Measurements from ENCODE around the gene ADORA3.
"Not testable (repeated sequence)": the region's sequence is repeated elsewhere in the genome, so short reads cannot be mapped to it uniquely, and the experiment has no call there.

Gene ADORA3

DNA sequence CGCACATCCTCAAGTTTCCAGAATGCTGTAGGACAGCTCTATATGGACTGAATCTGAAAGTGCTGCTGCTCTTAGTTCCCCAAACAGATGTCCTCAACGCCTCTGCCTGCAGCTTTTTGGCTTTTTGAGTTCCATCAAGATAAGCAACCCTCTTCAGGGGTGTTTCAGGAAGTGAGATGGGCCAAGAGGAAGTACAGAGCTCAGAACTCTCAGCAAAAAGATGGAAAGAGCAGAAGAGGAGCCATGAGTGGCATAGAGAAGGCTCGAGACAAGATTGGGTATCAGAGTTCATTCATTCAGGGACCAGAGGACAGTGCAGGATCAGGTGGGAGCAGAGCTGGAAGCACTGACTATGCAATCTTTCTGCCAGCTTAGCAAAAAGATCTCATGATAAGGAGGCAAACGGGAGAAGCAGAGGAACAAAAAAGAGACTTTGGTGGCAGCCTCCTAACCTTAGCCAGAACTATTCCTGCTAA is at the start of gene ADORA3, which contains the start of gene TMIGD3:
ADORA3 (minus strand) TSS at position 49 of the 476 bp plus-strand sequence. CDS start 279 bp downstream, outside the sequence.
TMIGD3 (minus strand) TSS at position 49 of the 476 bp plus-strand sequence. CDS start 279 bp downstream, outside the sequence.
- no peak for DNase-seq (ENCODE audit: low read depth in 2 of 2)

DNA sequence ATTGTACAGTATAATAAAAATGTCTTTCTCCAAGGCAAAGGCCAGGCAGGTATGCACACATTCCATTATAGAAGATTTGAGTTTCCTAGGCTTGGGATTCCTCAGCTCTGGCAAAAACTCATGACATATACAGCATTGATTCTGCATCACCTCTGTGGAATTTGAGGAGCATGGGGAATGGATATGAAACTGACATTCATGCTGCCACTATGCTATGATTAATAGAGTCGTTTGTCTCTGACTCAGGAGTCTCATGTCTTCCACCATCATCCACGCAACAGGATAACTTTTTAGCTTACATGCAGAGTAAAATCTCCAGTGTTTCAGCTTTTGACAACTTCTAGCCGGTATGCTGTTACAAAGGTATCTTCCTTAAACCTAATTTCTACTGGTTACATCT is 49.8 kb upstream of the ADORA3 start:
- DNase-seq (ENCODE audit: low read depth in 2 of 2) = no peak

DNA sequence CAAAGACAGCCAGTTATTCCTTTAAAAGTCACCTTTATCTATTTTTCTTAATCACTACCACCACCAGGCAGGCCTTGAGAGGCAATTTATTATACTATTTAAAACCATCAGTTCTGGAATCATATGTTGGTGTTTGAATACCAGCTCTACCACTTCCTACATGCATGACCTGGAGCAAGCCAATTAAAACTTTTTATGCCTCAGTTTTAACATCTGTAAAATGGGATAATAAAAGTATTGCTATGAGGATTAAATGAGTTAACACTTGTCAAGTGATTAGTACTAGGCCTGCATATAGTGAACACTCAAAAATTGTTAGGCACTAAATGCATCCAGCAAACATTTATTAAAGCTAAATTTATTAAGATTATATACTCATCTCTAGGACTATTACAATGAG is 49.2 kb upstream of the ADORA3 start:
- DNase-seq (ENCODE audit: low read depth in 2 of 2) = no peak

DNA sequence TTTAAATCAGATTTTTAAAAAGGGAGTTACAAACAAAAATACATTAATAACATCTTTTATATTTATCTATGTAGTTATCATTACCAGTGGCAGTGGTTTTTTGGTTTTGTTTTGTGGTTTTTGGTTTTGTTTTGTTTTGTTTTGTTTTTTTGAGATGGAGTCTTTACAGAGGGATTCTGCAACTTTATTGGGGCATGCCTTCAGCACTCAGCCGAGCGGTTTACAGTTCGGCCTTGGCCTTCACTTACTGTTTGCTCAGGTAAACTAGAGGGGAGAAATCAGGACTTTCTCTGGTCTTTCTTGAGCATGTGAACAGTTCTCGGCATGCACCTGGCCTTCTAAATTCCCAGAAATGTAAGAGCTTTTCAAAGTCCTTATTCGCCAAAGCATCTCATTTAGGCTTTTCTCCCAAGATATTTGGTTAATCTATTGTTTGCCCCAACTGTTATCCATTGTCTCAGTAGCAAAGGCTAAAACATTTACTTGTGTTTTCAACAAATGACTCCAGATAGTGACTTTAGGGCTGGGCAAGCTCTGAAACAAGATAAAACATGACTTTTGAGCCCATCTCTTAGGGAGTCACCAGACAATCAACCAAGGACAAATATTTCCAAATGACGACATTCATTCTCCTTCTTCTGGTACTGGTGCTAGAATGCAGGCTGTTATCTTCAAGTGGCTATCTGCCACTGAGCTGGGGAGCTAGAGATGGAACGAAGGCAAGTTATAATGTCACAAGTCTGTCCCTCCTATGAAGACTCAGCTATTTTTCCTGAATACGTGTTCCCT is 48.4 kb upstream of the ADORA3 start:
- no peak for DNase-seq (ENCODE audit: low read depth in 2 of 2)

DNA sequence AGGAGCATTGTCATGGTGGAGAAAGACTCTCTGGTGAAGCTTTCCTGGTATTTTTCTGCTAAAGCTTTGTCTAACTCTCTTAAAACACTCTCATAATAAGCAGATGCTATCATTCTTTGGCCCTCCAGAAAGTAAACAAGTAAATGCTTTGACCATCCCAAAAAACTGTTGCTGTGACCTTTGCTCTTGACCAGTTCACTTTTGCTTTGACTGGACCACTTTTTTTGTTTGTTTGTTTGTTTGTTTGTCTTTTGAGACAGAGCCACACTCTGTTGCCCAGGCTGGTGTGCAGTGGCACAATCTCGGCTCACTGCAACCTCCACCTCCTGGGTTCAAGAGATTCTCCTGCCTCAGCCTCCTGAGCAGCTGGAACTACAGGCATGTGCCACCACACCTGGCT is 44.4 kb upstream of the ADORA3 start:
- DNase-seq (ENCODE audit: low read depth in 2 of 2) = not testable (repeated sequence)

DNA sequence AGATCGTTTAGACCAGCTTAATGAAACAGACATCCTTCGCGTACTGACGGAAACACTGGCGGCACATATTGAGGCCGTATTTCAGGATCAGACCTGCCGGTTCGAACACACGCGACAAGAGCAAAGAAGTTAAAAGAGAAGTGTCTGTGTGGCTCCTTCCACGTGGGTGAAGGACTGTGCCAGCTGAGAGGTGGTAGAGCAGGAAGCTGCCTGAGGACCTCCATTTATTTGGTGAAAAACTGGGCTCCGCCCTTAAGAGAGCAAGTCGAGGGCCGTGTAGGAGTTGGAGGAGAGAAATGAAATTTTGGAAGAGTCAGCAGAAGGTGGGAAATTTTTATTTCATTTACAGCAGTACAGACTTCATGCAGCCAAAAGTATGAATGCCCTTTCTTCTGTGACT is 38.8 kb upstream of the ADORA3 start:
- DNase-seq (ENCODE audit: low read depth in 2 of 2) = no peak

DNA sequence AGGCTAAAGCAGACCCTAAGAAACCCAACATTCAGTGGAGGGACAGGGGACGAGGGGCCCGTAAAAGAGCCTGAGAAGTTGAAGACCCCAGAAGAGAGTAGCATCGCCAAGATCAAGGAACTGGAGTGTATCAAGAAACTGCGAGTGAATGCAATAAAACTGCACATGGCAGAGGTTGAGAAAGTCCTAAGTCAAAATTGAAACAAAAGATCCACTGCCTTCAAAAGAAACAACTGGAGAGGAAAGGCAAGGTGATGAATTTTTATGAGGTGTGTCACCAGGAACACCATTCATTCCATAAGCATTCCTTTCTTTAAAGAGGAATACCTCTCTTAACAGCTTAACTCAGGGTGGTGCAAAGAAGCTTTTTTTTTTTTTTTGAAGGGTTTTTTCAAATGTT is 38.3 kb upstream of the ADORA3 start:
- no peak for DNase-seq (ENCODE audit: low read depth in 2 of 2)

DNA sequence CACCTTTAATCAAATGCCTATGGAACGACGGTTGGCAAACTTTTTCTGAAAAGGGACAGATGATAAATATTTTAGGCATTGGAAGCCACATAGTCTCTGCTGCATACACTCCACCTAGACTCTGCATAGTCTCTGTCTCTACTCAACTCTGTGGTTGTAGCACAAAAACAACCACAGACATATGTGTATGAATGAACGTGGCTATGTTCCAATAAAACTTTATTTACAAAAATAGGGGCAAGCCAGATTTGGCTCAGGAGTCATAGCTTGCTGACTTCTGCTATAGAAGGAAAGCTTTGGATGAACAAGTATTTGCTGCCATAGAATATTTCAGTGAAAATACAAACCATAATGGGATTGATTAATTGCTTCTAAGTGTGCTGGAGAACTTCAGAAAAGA is 37.5 kb upstream of the ADORA3 start:
- no peak for DNase-seq (ENCODE audit: low read depth in 2 of 2)

DNA sequence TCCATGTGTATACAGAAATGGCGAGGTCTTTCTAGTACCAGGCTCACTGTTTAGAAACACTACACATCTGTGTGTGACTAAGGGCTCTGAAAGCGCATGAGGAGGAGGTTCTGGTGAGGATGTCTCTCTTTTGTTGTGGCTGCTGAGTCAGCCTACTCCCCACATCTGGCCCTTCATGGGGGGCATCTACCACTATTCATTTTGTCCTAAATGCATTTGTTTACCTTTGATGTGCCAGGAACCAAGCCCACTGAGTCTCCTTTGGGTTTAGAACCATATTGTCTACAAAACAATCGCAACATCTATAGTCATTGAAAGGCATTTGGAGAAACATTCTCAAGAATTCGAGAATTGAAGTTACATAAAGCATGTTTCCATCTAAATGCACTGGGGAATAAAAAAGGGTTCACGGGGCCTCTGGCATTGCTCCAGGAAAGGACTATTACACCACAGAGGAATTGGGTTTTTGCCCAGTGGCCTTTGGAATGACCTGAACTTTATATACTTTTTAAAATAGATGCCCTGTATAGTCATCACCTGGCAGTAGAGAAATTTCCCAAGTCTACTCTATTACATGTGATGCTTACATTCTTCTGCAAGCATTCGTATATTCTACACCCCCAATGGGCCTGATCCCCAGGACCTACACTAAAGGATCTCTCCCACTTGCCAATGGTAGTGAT is 35.1 kb upstream of the ADORA3 start:
- no peak for DNase-seq (ENCODE audit: low read depth in 2 of 2)

DNA sequence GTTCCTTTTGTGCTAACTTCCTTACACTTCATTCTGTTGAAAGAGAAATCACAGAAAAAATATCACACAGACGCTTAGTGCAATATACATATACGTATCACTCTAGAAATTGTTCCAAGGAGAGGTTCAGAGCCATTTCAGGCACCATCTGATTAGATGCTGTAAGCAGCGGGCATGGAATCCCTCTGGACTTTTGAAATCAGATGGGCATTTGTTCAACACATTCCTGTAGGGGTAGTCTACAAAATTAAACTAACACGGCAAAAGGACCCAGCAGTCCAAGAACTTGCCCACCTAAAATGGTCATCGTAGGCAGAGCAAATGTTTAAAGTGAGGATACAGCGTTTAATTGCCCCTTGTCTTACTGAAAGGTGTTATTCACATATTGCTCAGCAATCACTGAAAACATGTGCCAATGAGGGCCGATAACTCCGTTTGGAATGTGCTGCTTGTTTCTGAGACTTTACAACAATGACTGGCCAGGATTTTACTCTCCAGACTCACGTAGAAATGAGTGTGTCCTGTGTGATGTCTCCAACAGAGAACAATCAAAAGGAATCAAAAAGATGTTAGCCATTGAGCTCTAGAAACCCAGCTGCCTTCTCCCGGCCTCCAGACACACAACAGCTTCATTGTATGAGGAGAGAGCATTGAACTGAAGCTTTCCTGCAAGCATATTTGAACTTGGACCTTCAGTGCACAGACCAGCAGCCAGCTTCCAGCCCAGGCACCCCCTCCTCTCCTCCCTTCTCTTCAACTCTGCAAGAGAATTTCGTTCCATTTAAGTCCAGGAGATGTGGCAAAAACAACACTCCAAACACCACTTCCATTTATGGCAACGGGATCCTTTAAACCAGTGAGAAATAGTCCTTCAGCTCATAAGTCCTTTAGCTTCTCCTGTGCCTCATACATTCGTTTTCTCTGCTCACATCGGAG is 32.1 kb upstream of the ADORA3 start:
- no peak for DNase-seq (ENCODE audit: low read depth in 2 of 2)

DNA sequence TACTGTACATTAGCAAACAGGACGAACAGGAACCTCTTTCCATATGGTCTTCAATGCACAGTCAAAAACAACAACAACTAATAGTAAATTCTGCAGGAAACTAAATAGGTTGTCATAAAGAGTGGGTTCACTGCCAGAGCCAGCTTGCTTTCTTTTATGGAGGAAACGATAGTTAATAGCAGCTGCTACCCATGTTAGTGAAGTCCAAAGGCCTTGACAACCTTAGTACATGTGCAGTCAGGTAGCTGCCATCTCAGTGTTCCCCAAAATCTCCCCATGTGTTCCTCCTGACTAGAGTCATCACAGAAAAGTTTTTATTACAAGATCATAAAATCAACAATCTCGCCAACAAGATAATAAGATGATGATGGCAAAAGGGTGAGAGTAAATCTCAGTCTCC is 16.6 kb upstream of the ADORA3 start:
- no peak for DNase-seq (ENCODE audit: low read depth in 2 of 2)

DNA sequence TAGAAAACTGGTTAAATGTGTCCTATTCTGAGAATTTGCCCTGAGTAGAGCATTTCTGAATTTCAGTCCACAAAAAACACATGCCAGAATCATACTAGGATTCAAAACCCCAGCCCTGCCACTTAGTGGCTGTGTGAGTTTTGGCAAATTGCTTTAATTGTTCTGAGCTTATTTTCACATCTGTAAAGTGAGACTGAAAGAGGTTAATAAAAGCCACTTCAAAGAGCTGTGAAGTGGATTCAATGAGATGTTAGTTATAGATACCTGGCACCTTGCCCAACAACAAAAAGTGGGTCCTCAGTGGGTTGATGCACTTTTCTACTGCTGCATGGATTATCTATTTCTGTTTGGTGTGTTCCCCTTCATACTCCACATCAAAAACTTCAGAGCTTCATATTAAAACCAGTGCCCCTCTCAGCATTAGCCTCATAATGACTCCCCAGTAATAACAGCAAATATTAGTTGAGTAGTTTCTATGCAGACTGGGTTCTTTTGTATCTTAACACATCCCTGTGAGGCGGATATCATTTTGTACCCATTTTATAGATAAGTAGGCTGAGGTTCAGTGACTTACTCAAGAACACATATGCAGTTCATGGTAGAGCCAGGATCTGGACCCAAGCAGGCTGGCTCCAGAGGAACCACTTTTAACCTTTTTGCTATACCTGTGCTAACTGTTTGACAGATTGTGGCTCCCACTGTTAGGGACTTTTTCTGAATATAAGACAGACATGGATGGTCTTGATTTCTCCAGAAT is 14.2 kb upstream of the ADORA3 start:
- peak in 1 of 2 donors; percentile 18 for DNase-seq (ENCODE audit: low read depth in 2 of 2)

DNA sequence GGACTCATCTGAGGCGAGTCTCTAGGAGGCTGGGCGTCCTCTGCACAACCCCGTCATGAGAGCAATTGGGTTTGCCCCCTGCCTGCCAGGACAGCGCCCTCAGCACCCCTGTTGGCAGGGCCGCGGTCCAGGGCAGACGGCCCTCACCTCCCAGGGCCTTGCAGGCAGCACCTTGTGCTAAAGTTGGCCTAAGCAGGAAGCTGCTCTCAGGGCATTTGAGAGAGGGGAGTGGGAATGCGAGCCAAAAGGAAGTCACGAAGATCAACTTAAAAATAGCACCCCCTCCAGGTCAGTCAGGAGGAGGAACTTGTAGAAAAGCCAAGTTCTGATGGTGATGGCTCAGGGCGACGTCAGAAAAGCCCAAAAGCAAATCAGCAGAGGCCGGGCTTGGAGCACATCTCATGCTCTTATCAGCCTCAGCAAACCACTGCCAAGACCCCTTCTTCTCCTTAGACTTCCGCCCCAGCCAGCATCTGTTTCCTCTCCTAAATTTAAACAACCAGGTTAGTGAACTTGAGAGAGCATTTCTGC is 12.6 kb upstream of the ADORA3 start:
- DNase-seq (ENCODE audit: low read depth in 2 of 2) = no peak

DNA sequence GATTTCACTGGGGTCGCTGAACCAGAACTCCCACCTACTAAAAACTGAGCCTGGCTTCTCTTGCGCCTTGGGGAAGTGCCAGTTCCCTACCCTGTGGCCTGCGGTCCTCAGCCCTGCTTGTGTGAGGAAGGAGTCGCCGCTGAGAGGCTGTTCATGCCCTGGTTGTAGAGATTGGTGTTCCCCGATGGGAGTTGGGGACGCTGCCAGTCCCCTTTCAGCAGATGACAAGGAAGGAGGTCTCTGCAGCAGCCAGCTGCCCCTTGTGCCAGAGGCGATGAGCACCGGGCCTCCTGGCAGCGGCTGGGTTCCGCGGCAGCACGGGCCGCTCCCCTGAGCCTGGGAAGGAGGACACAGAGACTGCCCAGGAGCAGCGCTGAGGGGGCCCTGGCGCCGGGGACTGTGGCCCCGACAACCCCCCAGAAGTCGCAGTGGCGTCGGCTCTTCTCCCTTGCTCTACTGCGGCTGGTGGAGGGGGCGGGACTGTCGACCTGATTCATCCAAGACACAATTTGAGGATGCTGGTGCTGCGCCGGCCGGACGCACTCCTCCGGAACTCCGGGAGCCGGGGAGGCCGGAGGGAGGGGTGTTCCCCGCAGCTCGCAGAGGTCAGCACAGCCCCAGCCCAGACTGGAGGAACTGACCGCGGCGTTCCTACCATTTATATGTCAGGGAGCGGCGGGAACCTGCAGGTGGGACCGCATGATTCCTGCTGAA is 12.0 kb upstream of the ADORA3 start:
- no peak for DNase-seq (ENCODE audit: low read depth in 2 of 2)

DNA sequence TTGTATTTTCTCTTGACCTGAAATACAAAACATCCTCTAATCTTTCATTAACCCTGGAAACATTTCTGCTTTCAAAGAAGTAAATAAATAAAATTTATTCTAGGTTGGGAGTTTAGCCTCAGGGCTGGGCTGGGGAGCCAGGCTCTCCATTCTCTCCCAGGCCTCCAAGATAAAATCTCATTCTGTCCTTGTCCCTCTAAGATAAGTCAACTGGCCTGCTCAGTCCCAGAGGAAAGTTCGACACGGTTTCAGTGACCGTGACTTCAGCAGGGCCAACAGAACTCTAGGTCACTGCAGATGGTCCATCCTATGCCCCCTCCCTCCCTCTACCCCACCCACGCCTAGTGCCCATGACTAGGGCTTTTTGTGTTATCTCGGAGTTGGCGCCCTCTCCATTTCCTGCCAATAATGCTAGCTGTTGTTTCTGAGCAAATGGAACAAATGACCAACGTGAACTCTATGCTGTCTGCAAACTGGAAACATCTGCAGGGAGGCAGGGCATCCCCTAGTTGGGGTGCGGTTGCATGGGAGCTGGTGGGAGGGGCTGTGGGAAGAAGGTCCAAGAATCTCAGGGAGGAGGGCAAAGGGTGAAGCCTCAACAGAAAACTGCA is 10.1 kb upstream of the ADORA3 start:
- DNase-seq (ENCODE audit: low read depth in 2 of 2) = no peak

DNA sequence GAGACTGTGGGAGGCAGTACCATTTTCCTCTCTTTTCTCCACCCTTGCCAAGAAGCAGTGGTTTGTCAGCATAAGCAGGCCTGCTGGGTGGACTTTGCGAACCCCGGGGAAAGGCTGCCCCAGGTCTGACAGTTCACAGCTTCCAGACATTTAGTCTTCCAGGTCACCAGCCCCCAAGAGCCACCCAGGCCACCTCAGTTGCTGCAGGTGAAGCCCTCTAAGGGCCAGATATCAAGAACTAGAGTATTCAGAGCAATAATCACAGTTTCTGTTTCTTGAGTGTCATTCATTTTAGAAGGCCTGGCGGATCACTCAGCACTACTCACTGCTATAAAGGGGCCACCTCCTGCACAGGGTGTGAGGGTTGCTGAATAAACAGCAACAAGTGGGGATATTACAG is 9.5 kb upstream of the ADORA3 start:
- no peak for DNase-seq (ENCODE audit: low read depth in 2 of 2)

DNA sequence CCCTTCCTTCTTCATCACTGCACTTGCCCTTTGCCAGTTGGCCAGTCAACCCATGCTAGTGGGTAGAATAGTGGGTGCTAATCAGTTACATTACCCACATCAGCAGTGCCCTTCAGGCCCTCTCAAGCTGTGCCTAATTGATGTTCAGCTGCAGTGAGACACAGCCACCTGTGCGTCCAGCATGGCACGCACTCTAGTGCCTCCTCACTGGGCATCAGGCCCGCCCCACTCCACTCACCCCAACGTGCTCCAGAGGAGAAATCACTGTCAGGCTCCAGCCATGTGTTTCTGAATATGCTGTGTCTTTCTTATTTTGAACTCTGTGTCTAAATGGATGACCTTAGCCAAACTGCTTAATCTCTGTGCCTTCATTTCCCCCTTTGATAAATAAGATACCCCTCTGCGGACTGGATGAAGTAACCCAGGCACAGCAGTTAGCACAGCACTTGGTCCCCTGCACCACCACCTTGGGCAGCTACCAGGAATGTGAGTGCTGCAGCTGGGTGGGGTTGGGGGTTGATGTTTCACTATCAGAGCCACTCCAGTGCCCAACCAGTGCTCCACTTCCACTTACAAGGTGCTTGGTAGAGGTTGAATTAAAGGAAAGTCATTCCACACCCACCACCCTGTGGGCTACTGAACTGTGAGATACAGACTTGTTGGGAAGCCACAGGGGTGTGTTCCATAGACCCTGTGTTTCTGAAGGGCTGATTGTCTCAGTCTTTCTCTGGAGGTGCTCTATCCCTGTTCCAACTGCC is 8.9 kb upstream of the ADORA3 start:
- no peak for DNase-seq (ENCODE audit: low read depth in 2 of 2)

DNA sequence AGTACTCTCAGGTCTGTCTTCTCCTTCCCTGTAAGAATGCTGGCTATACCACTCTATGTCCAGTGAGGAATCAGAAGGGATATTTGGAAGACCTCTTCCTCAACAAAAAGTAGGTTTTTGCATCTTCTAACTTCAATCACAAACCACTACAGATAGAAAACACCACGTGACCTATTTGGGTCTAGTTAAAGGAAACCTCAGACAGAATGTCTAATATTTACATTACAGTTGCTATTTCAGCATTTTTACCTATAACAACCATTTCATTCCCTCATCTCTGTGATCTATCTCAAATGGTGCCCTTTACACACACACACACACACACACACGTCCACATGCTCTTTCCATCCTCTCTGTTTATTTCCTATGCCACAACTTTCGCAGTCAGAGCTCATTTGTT is 7.9 kb upstream of the ADORA3 start:
- no peak for DNase-seq (ENCODE audit: low read depth in 2 of 2)

DNA sequence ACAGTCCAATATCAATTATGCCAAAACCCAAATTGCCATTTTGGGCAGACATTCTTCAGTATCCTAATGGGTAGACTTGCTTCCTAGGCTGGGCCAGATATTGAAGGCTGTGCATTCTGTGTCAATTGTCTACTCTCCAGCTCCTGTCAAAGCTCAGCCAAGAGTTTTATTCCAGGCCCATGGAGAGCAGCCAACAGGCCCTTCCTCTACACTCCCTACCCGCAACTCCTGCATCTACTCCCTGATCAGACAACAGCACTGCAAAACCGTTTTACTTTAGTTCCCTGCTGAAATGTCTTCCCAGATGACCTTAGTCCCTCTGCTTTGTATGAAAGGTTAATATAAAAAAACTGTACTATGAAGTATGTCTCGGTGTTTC is 6.6 kb upstream of the ADORA3 start:
- no peak for DNase-seq (ENCODE audit: low read depth in 2 of 2)
